ENCODE results near the gene FAM177B. TPM values are rescaled to one million over a fixed set of nuclear protein-coding genes. Genes with fewer than 3 reads are reported as not detected.
"Not testable (repeated sequence)": the region's sequence is repeated elsewhere in the genome, so short reads cannot be mapped to it uniquely, and the experiment has no call there.

Gene FAM177B
- total RNA-seq, 2 donors from 2014 or later: not detected

GRCh38 chr1:222713091-222713961 is 23.7 kb upstream of the FAM177B start:
- Mint-ChIP-seq H3K4me3 (peak overlapping the region; percentile 93 to 100), H3K4me1 (ENCODE audit: low read depth) (peaks cover 54% of the 10 kb centered on the region), H3K9me3 (no peaks in the 10 kb centered on the region), H3K27me3 (ENCODE audit: low read depth) (no peaks in the 10 kb centered on the region), H3K36me3 (ENCODE audit: insufficient read depth in 2 of 2) (peaks cover 15 to 18% of the 10 kb centered on the region in 2 donors), H3K27ac (peak overlapping the region; percentile 100)
- peak; percentile 75 to 79 for ATAC-seq (replicated peaks in 1 of 2)
- DNase-seq: peak; percentile 90 to 91

- peaks cover 18 to 29% of the 10 kb centered on the region in 2 donors for H3K36me3 Mint-ChIP-seq (ENCODE audit: insufficient read depth in 2 of 2)
- ATAC-seq (replicated peaks in 1 of 2) (no peak), DNase-seq (no peak)
- H3K27ac Mint-ChIP-seq: peak overlapping the region; percentile 77
- no peaks in the 10 kb centered on the region for H3K9me3 Mint-ChIP-seq
- no peak overlapping the region for H3K4me3 Mint-ChIP-seq
- no peaks in the 10 kb centered on the region for H3K27me3 Mint-ChIP-seq (ENCODE audit: low read depth)
- H3K4me1 Mint-ChIP-seq (ENCODE audit: low read depth): peaks cover 30% of the 10 kb centered on the region
Observed at GRCh38 chr1:222716393-222716792, 20.6 kb upstream of the FAM177B start.

- ATAC-seq (replicated peaks in 1 of 2): no peak
- Mint-ChIP-seq H3K36me3 (ENCODE audit: insufficient read depth in 2 of 2) (peaks cover 8 to 40% of the 10 kb centered on the region in 2 donors), H3K27ac (no peak overlapping the region), H3K4me3 (no peak overlapping the region), H3K27me3 (ENCODE audit: low read depth) (no peaks in the 10 kb centered on the region), H3K9me3 (no peaks in the 10 kb centered on the region), H3K4me1 (ENCODE audit: low read depth) (peaks cover 8% of the 10 kb centered on the region)
- DNase-seq: no peak
Observed at GRCh38 chr1:222728746-222729145, 8.3 kb upstream of the FAM177B start.

GRCh38 chr1:222730866-222731265 is 6.1 kb upstream of the FAM177B start:
- no peak for DNase-seq
- Mint-ChIP-seq H3K36me3 (ENCODE audit: insufficient read depth in 2 of 2) (peaks cover 8 to 39% of the 10 kb centered on the region in 2 donors), H3K4me1 (ENCODE audit: low read depth) (peaks cover 8% of the 10 kb centered on the region), H3K4me3 (no peak overlapping the region), H3K27ac (peak overlapping the region; percentile 40), H3K9me3 (no peaks in the 10 kb centered on the region), H3K27me3 (ENCODE audit: low read depth) (no peaks in the 10 kb centered on the region)
- no peak for ATAC-seq (replicated peaks in 1 of 2)

GRCh38 chr1:222732216-222733159 is 4.5 kb upstream of the FAM177B start:
- Mint-ChIP-seq H3K36me3 (ENCODE audit: insufficient read depth in 2 of 2) (peaks cover 8 to 39% of the 10 kb centered on the region in 2 donors), H3K9me3 (no peaks in the 10 kb centered on the region), H3K27ac (peak overlapping the region; percentile 42), H3K27me3 (ENCODE audit: low read depth) (no peaks in the 10 kb centered on the region), H3K4me3 (no peak overlapping the region), H3K4me1 (ENCODE audit: low read depth) (peaks cover 8% of the 10 kb centered on the region)
- ATAC-seq (replicated peaks in 1 of 2) (no peak), DNase-seq (no peak)

- ATAC-seq (replicated peaks in 1 of 2) (no peak), DNase-seq (no peak)
- H3K27me3 Mint-ChIP-seq (ENCODE audit: low read depth): no peaks in the 10 kb centered on the region
- H3K27ac Mint-ChIP-seq: no peak overlapping the region
- no peak overlapping the region for H3K4me3 Mint-ChIP-seq
- peaks cover 8% of the 10 kb centered on the region for H3K4me1 Mint-ChIP-seq (ENCODE audit: low read depth)
- H3K36me3 Mint-ChIP-seq (ENCODE audit: insufficient read depth in 2 of 2): peaks cover 6 to 26% of the 10 kb centered on the region in 2 donors
- H3K9me3 Mint-ChIP-seq: no peaks in the 10 kb centered on the region
Observed at GRCh38 chr1:222734740-222735139, 2.3 kb upstream of the FAM177B start.

- no peak overlapping the region for H3K4me3 Mint-ChIP-seq
- no peak overlapping the region for H3K27ac Mint-ChIP-seq
- DNase-seq: no peak
- peaks cover 3 to 14% of the 10 kb centered on the region in 2 donors for H3K36me3 Mint-ChIP-seq (ENCODE audit: insufficient read depth in 2 of 2)
- H3K27me3 Mint-ChIP-seq (ENCODE audit: low read depth): no peaks in the 10 kb centered on the region
- H3K4me1 Mint-ChIP-seq (ENCODE audit: low read depth): peaks cover 8% of the 10 kb centered on the region
- no peaks in the 10 kb centered on the region for H3K9me3 Mint-ChIP-seq
- ATAC-seq (replicated peaks in 1 of 2): no peak
Observed at GRCh38 chr1:222736470-222736869, 532 bp upstream of the FAM177B start.

- Mint-ChIP-seq H3K27me3 (ENCODE audit: low read depth) (no peaks in the 10 kb centered on the region), H3K4me3 (no peak overlapping the region), H3K4me1 (ENCODE audit: low read depth) (no peaks in the 10 kb centered on the region), H3K27ac (no peak overlapping the region), H3K36me3 (ENCODE audit: insufficient read depth in 2 of 2) (peaks cover 1 to 3% of the 10 kb centered on the region in 2 donors), H3K9me3 (no peaks in the 10 kb centered on the region)
- DNase-seq (no peak), ATAC-seq (replicated peaks in 1 of 2) (no peak)
Observed at GRCh38 chr1:222739465-222739864, 2.5 kb downstream of the FAM177B start.

GRCh38 chr1:222739929-222740328 is 2.9 kb downstream of the FAM177B start:
- Mint-ChIP-seq H3K4me1 (ENCODE audit: low read depth) (no peaks in the 10 kb centered on the region), H3K27ac (no peak overlapping the region), H3K36me3 (ENCODE audit: insufficient read depth in 2 of 2) (peaks cover 0 to 1% of the 10 kb centered on the region in 2 donors), H3K4me3 (no peak overlapping the region), H3K27me3 (ENCODE audit: low read depth) (no peaks in the 10 kb centered on the region), H3K9me3 (no peaks in the 10 kb centered on the region)
- DNase-seq (no peak), ATAC-seq (replicated peaks in 1 of 2) (no peak)

GRCh38 chr1:222741630-222742457 is 4.8 kb downstream of the FAM177B start:
- not testable (repeated sequence) for H3K27me3 Mint-ChIP-seq (ENCODE audit: low read depth); H3K36me3 Mint-ChIP-seq (ENCODE audit: insufficient read depth in 2 of 2); H3K9me3 Mint-ChIP-seq; ATAC-seq (replicated peaks in 1 of 2); H3K4me1 Mint-ChIP-seq (ENCODE audit: low read depth); H3K27ac Mint-ChIP-seq; DNase-seq; H3K4me3 Mint-ChIP-seq

GRCh38 chr1:222749927-222750326 is 12.9 kb downstream of the FAM177B start:
- ATAC-seq (replicated peaks in 1 of 2) (no peak), DNase-seq (no peak)
- no peak overlapping the region for H3K4me3 Mint-ChIP-seq
- H3K36me3 Mint-ChIP-seq (ENCODE audit: insufficient read depth in 2 of 2): no peaks in the 10 kb centered on the region
- no peaks in the 10 kb centered on the region for H3K9me3 Mint-ChIP-seq
- no peaks in the 10 kb centered on the region for H3K27me3 Mint-ChIP-seq (ENCODE audit: low read depth)
- no peaks in the 10 kb centered on the region for H3K4me1 Mint-ChIP-seq (ENCODE audit: low read depth)
- no peak overlapping the region for H3K27ac Mint-ChIP-seq

GRCh38 chr1:222750651-222751050 is 13.6 kb downstream of the FAM177B start:
- Mint-ChIP-seq H3K4me3 (no peak overlapping the region), H3K9me3 (no peaks in the 10 kb centered on the region)

More at GRCh38 chr1:222750651-222751050, 13.6 kb downstream of the FAM177B start:
- no peaks in the 10 kb centered on the region for H3K27me3 Mint-ChIP-seq (ENCODE audit: low read depth)
- no peaks in the 10 kb centered on the region for H3K4me1 Mint-ChIP-seq (ENCODE audit: low read depth)
- H3K36me3 Mint-ChIP-seq (ENCODE audit: insufficient read depth in 2 of 2): no peaks in the 10 kb centered on the region
- no peak overlapping the region for H3K27ac Mint-ChIP-seq
- no peak for ATAC-seq (replicated peaks in 1 of 2)
- no peak for DNase-seq
